Measurements from ENCODE around the gene LEPROT.

DNA sequence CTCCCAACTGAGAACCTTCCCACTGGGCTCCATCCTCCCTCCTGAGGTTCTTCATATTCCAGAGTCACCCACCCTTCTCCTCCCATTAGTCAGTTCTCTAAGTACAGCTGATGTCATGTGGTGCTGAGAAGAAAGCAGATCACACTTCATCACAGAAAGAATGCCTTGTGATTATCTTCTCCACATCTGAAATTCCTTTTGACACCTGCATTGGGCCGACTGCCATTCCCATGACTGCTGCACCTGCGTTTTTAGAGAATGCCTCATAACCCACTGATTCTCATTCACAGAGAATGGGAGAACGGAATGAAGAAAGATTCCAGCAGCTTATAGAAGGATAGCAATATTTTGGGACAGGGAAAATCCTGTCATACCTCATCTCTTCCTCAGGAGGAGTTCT, 14.3 kb downstream of the LEPROT start:
- TF ChIP-seq, protein P1, sequence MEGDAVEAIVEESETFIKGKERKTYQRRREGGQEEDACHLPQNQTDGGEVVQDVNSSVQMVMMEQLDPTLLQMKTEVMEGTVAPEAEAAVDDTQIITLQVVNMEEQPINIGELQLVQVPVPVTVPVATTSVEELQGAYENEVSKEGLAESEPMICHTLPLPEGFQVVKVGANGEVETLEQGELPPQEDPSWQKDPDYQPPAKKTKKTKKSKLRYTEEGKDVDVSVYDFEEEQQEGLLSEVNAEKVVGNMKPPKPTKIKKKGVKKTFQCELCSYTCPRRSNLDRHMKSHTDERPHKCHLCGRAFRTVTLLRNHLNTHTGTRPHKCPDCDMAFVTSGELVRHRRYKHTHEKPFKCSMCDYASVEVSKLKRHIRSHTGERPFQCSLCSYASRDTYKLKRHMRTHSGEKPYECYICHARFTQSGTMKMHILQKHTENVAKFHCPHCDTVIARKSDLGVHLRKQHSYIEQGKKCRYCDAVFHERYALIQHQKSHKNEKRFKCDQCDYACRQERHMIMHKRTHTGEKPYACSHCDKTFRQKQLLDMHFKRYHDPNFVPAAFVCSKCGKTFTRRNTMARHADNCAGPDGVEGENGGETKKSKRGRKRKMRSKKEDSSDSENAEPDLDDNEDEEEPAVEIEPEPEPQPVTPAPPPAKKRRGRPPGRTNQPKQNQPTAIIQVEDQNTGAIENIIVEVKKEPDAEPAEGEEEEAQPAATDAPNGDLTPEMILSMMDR (IDR thresholded peaks at IDR 0.05), result no peak
- no peak for TF ChIP-seq POLR2A (IDR thresholded peaks at IDR 0.05)
